Islet of Langerhans (tissue), 1 donor: Measurements from ENCODE around the gene ISLR.

Source experiments
- FAIRE-seq: peaks from one replicate; lab custom pipeline; 2011; peaks lifted over from hg19 to GRCh38; lab: Jason Lieb, UNC

ISLR gene, protein sequence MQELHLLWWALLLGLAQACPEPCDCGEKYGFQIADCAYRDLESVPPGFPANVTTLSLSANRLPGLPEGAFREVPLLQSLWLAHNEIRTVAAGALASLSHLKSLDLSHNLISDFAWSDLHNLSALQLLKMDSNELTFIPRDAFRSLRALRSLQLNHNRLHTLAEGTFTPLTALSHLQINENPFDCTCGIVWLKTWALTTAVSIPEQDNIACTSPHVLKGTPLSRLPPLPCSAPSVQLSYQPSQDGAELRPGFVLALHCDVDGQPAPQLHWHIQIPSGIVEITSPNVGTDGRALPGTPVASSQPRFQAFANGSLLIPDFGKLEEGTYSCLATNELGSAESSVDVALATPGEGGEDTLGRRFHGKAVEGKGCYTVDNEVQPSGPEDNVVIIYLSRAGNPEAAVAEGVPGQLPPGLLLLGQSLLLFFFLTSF

DNA sequence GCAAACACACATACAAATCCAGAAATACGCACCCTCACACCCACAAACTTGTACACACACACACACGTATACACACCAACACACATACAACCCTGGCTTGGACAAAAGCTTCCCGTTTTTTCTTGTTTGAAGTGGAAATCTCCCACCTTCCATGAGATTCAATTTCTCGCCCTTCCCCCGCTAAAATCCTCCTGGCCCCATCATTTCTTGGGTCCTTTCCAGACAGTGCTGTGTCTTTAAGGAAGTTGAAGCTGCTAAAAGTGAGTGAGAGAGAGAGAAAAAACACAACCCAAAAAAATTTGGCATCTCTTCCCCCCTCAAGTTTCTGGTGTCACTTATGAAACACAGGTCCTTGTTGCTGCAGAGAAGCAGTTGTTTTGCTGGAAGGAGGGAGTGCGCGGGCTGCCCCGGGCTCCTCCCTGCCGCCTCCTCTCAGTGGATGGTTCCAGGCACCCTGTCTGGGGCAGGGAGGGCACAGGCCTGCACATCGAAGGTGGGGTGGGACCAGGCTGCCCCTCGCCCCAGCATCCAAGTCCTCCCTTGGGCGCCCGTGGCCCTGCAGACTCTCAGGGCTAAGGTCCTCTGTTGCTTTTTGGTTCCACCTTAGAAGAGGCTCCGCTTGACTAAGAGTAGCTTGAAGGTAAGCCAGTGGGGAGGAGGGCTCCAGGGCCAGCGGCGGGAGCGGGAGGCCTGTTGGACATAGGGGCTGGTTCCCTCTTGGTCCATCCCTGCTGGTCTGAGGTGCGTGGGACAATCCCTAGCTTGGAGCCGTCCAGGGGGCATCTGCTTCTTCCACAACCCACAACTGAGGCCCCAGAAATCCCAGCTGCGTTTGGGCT is at the start of gene ISLR:
Gene ISLR (plus strand): TSS at position 331 of the 839 bp plus-strand sequence. CDS start 1,149 bp downstream, outside the sequence.
- FAIRE-seq: no peak

DNA sequence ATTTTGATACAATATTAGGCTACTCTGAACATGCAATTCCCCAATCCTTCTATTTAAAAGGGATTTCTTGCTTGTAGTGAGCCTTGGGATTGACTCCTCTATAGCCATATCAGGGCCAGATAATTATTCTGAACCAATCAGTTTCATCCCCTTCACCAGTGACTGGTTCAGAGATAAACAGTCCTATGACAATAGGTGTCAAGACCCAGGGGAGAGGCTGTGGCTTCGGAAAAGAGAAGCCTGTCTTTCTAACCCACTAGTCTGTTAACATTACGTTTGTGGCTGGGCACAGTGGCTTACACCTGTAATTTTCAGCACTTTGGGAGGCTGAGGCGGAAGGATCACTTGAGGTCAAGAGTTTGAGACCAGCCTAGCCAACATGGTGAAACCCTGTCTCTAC is 49.3 kb upstream of the ISLR start:
- FAIRE-seq: no peak

DNA sequence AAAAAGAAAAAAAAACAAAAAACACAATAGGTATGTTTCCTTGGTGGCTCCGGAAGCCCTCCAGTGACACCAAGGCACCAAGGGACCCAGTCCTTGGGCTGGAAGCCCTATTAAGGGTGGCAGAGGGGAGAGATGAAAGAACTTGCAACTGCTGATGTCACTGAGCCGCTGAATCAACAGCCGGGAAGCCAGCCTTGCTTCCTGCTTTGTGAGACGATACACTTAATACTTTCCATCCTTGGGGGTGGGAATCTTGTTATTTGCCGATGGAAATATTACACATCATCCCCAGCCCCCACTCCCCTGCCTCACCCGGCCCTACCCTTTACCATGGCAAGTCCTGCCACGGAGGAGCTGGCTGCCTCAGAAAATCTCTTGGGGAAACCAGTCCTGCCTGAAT is 48.8 kb upstream of the ISLR start:
- FAIRE-seq: no peak

DNA sequence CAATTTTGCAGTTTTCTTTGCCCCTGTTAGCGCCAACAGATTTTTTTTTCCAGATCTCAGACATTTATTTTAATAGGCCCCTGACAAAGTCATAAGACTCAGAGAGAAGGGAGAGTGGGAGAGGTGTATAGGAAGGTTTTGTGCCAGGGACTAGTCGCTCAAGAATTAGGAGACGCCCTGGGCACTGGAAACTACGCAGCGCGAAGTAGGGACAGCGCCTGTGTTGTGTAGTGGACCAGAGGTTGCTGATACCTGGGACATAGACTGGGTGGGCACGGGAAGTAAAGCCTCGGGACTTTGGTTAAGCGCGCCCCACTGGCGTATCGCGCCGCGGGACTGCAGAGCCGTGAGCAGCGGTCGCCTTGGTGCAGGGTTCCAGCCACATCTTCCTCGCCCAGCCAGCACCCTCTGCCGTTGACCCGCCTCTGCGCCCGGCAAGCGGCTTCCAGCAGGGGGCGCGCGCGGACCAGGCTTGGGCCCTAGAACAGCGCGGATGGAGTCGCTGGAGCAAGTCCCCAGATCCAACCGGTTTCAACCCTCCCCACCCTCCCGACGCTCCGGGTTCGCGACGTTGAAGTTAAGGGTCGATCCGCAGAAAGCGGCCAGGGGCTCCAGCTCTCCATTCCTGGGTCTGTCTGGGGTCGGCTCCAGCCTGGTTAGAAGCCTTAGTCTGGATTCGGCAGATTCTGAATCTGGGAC is 46.1 kb upstream of the ISLR start:
- FAIRE-seq: no peak

DNA sequence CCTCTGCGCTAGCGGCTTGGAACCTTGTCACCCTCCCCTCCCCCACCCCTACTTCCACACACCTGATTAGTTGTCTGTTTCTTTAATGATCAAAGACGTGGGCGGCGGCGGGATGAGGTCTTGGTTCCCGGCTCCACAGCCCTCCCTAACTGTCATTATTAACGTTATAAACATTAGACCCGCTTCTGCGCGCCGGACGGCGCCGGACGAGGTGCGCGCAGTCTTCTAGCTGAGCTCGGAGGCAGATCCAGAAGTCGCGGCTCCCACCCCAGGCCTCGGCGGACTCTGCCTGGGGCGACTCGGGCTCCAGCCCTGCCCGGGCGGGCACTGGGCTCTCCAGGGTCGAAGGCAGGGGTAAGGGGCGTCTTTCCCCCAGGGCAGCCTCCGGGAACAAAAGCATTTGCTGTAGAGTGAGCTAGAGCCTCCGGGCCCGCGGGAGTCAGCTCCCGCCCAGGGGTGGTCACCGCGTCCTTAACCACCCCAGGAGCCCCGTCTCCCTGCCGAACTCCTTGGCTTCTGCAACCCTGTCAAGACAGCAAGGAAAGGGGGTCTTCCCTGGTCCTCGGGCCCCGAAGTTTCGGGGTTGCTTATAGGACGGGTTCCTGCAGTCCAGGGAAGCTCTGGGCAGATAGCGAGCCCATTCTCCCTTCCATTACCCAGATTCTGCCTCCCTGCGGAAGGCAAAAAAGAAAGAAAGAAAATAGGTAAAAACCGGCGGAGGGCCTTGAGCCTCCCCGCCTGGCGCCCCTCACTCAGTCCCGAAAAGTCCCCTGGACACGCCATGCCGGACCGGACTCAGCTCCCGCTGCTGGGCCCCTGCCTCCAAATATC is 45.3 kb upstream of the ISLR start:
- FAIRE-seq: no peak

DNA sequence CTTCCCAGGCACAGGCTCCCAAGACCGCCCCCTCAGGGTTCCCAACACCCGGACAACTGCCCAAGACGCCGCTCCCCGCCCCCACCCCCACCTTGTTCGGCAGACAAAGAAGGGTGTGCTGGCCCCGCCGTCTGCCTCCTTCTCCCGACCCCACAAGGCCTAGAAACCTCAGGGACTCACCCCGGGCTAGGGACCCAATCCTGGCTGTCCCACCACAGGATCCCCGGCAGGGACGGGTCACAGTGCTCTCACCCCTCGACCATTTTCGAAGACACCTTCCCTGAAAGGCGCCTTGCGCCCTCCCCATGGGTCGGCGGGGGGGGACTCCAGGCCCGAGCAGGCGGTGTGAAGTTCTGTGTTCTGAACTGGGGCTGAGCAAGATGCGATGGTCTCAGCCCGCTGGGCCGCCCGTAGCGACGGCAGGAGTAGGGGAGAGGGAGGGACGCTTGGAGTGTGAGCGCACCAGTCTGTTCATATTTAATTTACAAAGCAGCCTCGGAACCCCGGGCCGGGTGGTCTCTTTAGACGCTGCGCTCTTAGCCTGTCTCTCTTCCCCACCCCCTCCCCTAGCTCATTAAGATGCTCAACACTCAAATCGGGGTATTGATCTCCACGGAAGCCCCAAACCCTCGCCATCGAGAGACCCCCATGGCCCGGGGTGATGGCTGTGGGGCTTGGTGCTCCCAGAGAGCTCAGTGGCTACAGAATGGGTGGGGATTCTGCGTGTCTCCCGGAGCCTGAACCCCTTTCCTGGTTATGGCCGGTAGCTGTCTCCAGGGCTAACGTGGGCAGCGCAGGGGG is 44.5 kb upstream of the ISLR start:
- no peak for FAIRE-seq

DNA sequence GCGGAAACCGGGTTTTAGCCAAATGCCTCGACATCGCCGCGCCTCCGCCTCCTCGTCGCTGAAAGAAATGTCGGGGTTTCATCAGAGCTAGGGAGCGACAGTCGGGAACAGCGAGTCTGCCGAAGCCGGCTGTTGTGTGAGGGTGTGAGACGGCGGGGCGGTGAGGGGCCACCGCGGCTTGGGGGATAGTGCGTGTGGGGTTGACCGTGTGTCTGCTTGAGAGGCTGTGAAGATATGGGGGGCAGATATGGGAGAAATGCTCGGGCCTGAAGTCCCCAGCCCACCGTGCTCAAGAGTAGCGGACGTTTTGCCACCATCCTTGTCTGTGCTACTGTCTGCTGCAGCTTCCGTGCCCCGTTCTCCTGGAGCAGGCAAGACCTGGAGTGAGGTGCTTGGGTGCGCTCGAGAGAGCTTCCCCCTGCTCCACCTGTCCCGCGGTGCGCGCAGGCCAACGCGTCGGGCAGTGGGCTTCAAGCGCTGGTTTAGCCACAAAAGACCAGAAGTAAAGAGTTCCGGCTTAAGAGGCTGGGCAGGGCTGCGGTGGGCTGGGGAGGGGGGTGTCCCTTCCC is 43.8 kb upstream of the ISLR start:
- no peak for FAIRE-seq

DNA sequence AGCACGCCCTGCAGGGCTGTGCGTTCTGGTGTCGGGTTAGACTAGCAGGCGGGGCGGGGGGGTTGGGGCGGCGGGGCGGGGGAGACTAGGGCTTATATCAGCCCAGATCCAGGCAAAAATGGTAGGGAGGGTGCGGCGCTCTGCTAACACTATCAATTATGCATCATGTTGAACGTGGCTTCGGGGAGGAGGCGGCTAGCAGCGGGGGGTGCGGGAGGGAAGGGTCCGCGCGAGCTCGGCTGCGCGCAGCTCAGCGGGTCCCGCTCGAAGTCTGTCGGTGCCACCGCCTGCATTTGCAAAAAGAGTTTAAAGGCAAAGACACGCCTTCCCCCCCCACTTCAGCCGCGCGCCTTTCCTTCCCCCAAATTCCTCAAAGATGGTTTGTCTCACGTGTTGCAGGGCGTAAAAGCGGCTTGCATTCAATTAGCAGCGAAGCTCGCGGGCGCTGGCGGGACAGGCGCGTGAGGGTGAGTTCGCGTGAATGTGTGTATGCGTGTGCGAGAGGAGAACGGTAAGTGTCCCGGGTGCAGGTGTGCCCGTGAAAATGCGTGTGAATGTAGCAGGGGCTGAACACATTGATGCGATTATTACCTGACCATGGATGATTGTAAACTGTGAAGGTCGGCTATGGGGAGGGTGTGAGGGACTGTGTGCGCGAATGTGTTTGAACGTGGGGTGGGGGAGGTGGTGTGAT is 43.2 kb upstream of the ISLR start, which contains the start of gene ISLR2:
Gene ISLR2 (plus strand): TSS at position 432 of the 694 bp plus-strand sequence. CDS start 2,169 bp downstream, outside the sequence.
- FAIRE-seq: no peak

DNA sequence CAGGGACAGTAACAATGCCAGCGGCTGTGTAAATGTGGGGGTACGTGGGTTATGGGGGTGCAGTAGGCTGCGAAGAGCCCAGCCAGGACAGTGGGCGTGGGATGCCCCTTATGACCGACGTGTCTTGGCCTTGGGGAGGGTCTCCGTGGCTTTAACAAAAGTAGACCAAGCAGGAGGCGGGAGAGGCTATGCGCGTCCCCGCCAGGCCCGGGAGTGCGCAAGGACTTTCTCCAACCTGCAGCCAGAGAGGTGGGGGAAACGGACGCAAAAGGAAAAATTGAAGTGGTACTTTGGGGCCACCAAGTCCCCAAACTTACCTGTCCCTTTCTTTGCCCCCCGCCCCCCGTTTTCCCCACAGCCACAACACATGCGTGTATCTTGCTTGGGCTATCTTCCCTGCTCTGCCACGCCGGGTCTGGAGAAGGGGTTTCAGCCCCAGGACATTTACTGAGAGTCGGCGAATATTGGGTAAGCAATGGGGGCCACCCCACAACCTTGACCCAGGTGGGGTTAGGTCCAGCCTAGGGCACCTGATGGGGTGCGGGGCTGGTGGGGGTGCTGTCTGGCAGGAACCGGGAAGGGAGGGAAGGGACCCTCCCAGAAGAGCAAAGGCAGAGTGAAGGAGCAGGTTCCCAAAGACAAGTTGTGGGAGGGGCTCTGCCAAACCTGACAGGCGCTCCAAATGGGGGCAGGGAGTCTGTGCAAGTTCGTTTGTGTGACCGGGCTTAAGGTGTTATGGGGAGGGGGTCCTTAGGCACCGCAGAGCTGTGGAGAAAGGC is 42.5 kb upstream of the ISLR start:
- FAIRE-seq: no peak

DNA sequence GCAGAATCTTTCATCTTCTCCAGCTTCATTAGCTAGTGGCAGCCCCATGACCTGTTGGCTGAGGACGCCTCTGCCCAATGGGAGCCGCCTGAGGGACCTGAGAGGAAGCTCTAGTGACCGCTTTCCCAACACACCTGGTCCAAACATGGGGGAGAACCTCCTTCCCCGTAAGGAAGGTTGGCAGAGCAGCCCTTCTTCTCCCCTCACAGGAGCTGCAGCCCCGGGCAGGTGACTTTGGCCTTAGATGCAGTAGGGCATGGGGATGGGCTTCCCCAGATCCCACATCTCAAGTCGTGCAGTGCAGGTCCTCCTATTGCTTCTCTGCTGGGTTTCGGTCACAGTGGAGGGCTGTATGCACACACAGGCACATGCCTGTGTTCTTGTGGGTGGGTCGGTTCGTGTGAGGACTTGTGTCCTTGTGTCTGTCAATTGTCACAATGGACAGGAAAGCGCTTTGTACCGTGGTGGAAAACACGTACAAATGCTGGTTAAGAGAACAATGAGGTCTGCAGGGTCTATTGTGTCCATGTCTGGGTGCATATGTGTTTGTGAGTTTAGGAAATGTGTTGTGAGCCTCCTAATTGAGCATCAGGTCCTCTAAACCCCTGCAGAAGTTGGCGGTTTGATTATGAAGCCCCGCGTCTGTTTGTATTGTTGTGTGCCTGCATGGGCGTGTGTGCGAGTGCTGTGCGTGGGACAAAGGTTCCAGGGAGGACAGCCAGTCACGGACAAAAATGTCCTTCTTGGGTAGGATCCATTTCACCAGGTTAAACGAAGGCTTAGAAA is 41.7 kb upstream of the ISLR start:
- no peak for FAIRE-seq

DNA sequence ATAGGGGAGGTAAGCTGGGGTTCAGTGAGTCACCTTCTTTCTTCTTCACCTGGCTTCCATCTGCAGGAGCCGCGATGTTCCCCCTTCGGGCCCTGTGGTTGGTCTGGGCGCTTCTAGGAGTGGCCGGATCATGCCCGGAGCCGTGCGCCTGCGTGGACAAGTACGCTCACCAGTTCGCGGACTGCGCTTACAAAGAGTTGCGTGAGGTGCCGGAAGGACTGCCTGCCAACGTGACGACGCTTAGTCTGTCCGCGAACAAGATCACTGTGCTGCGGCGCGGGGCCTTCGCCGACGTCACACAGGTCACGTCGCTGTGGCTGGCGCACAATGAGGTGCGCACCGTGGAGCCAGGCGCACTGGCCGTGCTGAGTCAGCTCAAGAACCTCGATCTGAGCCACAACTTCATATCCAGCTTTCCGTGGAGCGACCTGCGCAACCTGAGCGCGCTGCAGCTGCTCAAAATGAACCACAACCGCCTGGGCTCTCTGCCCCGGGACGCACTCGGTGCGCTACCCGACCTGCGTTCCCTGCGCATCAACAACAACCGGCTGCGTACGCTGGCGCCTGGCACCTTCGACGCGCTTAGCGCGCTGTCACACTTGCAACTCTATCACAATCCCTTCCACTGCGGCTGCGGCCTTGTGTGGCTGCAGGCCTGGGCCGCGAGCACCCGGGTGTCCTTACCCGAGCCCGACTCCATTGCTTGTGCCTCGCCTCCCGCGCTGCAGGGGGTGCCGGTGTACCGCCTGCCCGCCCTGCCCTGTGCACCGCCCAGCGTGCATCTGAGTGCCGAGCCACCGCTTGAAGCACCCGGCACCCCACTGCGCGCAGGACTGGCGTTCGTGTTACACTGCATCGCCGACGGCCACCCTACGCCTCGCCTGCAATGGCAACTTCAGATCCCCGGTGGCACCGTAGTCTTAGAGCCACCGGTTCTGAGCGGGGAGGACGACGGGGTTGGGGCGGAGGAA is 40.5 kb upstream of the ISLR start:
- FAIRE-seq: no peak

DNA sequence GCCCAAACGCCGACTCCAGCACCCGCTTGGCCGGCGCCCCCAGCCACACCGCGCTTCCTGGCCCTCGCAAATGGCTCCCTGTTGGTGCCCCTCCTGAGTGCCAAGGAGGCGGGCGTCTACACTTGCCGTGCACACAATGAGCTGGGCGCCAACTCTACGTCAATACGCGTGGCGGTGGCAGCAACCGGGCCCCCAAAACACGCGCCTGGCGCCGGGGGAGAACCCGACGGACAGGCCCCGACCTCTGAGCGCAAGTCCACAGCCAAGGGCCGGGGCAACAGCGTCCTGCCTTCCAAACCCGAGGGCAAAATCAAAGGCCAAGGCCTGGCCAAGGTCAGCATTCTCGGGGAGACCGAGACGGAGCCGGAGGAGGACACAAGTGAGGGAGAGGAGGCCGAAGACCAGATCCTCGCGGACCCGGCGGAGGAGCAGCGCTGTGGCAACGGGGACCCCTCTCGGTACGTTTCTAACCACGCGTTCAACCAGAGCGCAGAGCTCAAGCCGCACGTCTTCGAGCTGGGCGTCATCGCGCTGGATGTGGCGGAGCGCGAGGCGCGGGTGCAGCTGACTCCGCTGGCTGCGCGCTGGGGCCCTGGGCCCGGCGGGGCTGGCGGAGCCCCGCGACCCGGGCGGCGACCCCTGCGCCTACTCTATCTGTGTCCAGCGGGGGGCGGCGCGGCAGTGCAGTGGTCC is 39.7 kb upstream of the ISLR start:
- no peak for FAIRE-seq

DNA sequence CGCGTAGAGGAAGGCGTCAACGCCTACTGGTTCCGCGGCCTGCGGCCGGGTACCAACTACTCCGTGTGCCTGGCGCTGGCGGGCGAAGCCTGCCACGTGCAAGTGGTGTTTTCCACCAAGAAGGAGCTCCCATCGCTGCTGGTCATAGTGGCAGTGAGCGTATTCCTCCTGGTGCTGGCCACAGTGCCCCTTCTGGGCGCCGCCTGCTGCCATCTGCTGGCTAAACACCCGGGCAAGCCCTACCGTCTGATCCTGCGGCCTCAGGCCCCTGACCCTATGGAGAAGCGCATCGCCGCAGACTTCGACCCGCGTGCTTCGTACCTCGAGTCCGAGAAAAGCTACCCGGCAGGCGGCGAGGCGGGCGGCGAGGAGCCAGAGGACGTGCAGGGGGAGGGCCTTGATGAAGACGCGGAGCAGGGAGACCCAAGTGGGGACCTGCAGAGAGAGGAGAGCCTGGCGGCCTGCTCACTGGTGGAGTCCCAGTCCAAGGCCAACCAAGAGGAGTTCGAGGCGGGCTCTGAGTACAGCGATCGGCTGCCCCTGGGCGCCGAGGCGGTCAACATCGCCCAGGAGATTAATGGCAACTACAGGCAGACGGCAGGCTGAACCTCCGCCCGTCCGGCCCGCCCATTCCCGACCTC is 39.0 kb upstream of the ISLR start:
- no peak for FAIRE-seq

DNA sequence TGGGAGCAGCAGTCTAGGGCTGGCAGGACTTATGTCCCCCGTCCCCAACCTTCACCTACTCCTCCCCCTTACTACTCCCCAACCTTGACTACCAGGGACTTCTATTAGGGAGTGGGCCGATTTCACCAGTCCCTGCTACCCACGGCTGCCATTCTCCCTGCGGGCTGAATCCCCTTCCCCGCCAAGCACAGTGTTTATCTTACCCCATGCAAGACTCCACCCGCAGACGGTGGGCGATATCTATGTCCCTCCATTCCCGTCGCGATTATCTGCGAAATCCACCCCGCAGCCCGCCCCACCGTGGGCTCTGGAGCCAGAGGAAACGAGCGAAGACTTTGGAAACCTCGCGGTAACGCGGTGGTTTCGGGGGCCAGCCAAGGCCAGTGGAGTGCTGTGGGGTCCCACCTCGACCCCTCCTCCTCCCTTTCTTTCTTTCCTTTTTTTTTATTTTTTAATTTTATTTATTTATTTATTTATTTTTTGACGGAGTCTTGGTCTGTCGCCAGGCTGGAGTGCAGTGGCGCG is 38.4 kb upstream of the ISLR start:
- no peak for FAIRE-seq

DNA sequence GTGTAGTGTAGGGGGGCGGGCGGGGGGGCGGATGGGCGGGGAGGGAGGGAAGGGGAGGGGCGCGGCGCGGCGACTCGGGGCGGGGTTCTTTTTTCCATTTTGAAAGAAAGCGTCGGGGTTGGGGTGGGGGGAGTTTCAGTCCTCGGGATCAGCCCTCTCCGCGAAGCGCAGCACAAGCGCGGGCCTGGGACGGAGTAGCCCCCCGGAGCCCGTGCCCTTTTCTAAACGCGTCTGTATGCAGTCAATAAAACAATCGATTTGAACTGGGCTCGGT is 37.0 kb upstream of the ISLR start:
- no peak for FAIRE-seq
